B cell (primary cell): ENCODE data around the gene NOP9. TPM values are rescaled to one million over a fixed set of nuclear protein-coding genes. Genes with fewer than 3 reads are reported as not detected.

Experiments used
- ATAC-seq: fragments of 200-7000 bp; cut with Tn5 transposase; one replicate; pipeline ENCODE4 v1.10.0; 2021; ENCODE audit warnings: low read depth, mild to moderate bottlenecking, moderate number of reproducible peaks, moderate library complexity
- CTCF ChIA-PET: fragments of 350-600 bp; sonication (Branson Sonifier 250); formaldehyde crosslinking; loops from one replicate; lab custom pipeline; 2021; ENCODE audit warnings: antibody characterized with exemption, inconsistent platforms; lab: Charles Lee
- POLR2A ChIA-PET: fragments of 350-600 bp; sonication (Branson Sonifier 250); formaldehyde crosslinking; loops from one replicate; lab custom pipeline; 2021; ENCODE audit warnings: antibody characterized with exemption; lab: Charles Lee
- DNase-seq: peaks from one replicate; pipeline ENCODE4 v3.0.0; 2013
- H2AFZ ChIP-seq: 2 replicates; pipeline ENCODE4 v1.6.1; 2012; ENCODE audit warnings: mild to moderate bottlenecking, low read depth, low read length; ENCODE audit not compliant: insufficient read depth, poor library complexity, severe bottlenecking
- H3K27ac ChIP-seq, 2 donors: 1 replicate in 1 of 2; 2 replicates in 1 of 2; pipeline ENCODE4 v1.5.1; 2012 to 2013; ENCODE audit warnings: low read length in 2 of 2, mild to moderate bottlenecking in 2 of 2, moderate library complexity in 1 of 2
- H3K27me3 ChIP-seq, 4 experiments: fragments of 200-600 bp in 1 of 4; sonication (generic) in 1 of 4; replicated peaks in 1 of 4; 1 replicate in 2 of 4; 2 replicates in 2 of 4; pipeline versions ENCODE4 v1.6.1 to v1.7.0; 2013 to 2016; ENCODE audit warnings: low read length in 3 of 4, mild to moderate bottlenecking in 2 of 4, mixed read lengths in 1 of 4, moderate library complexity in 1 of 4; ENCODE audit not compliant: insufficient read depth in 4 of 4, control insufficient read depth in 3 of 4; ENCODE audit errors: control extremely low read depth in 1 of 4
- H3K36me3 ChIP-seq, 2 experiments: replicated peaks in 1 of 2; 1 replicate in 1 of 2; 2 replicates in 1 of 2; pipeline versions ENCODE4 v1.6.1 to v1.7.1; 2013; ENCODE audit warnings: low read length in 1 of 2; ENCODE audit not compliant: insufficient read depth in 2 of 2, control insufficient read depth in 1 of 2; ENCODE audit errors: control extremely low read depth in 1 of 2, extremely low read depth in 1 of 2
- H3K4me1 ChIP-seq, 2 donors: fragments of 200-600 bp in 1 of 2; sonication (generic) in 1 of 2; 1 replicate in 1 of 2; 2 replicates in 1 of 2; pipeline versions ENCODE4 v1.5.1 to v1.6.1; 2013 to 2017; ENCODE audit warnings: low read length in 2 of 2; ENCODE audit not compliant: control insufficient read depth in 2 of 2, insufficient read depth in 2 of 2
- H3K4me2 ChIP-seq: replicated peaks from 2 replicates; pipeline ENCODE3; 2012; ENCODE audit warnings: mild to moderate bottlenecking, low read depth, low read length; ENCODE audit not compliant: poor library complexity, severe bottlenecking
- H3K4me3 ChIP-seq, 5 experiments: fragments of 200-600 bp in 1 of 5; sonication (generic) in 1 of 5; 1 replicate in 3 of 5; 2 replicates in 2 of 5; pipeline versions ENCODE4 v1.5.1 to v1.7.0; 2011 to 2016; ENCODE audit warnings: low read length in 4 of 5, mild to moderate bottlenecking in 4 of 5, low read depth in 2 of 5, control low read depth in 1 of 5, moderate library complexity in 1 of 5; ENCODE audit not compliant: insufficient read depth in 1 of 5; ENCODE audit errors: control extremely low read depth in 1 of 5, extremely low read depth in 1 of 5
- H3K79me2 ChIP-seq: fragments of 200-600 bp; sonication (generic); one replicate; pipeline ENCODE4 v1.6.0; 2016; ENCODE audit warnings: low read length; ENCODE audit not compliant: control insufficient read depth, insufficient read depth
- H3K9ac ChIP-seq: fragments of 200-600 bp; sonication (generic); 2 replicates; pipeline ENCODE4 v1.6.1; 2017; ENCODE audit warnings: mild to moderate bottlenecking, low read length, moderate library complexity
- H3K9me3 ChIP-seq, 3 donors: one replicate each; pipeline versions ENCODE4 v1.6.1 to v1.7.1; 2013; ENCODE audit warnings: low read length in 2 of 3; ENCODE audit not compliant: control insufficient read depth in 2 of 3, insufficient read depth in 1 of 3; ENCODE audit errors: control extremely low read depth in 1 of 3
- H4K20me1 ChIP-seq: 2 replicates; pipeline ENCODE4 v1.6.0; 2012; ENCODE audit warnings: mild to moderate bottlenecking, low read length; ENCODE audit not compliant: insufficient read depth, control insufficient read depth, poor library complexity, severe bottlenecking
- H3K27ac Mint-ChIP-seq: one replicate; pipeline ENCODE4 v1.8.0; 2021; ENCODE audit warnings: mixed read lengths
- H3K27me3 Mint-ChIP-seq: one replicate; pipeline ENCODE4 v1.8.0; 2021; ENCODE audit warnings: mixed read lengths
- H3K4me1 Mint-ChIP-seq: one replicate; pipeline ENCODE4 v1.8.0; 2021; ENCODE audit warnings: mixed read lengths
- H3K4me3 Mint-ChIP-seq: one replicate; pipeline ENCODE4 v1.8.0; 2021; ENCODE audit warnings: mixed read lengths
- H3K9me3 Mint-ChIP-seq: one replicate; pipeline ENCODE4 v1.8.0; 2022; ENCODE audit warnings: mixed read lengths; ENCODE audit not compliant: insufficient read depth
- EZH2 ChIP-seq: IDR thresholded peaks from 2 replicates; pipeline ENCODE4 v1.6.1; 2012; ENCODE audit warnings: borderline replicate concordance, low read depth, mild to moderate bottlenecking, moderate library complexity, low read length; ENCODE audit not compliant: insufficient read depth, poor library complexity, severe bottlenecking
- WGBS: methylation state at CpG from one replicate; pipeline ENCODE4 v1.1.5; 2013; ENCODE audit warnings: missing lambda C conversion rate; ENCODE audit not compliant: insufficient coverage; 5-methylcytosine and 5-hydroxymethylcytosine counted together
- intact Hi-C: fragments of 100-400 bp; cut with micrococcal nuclease; formaldehyde crosslinking; loops from one replicate; pipeline ENCODE4 v1.10.0; 2022
- polyA plus RNA-seq: library from polyadenylated mRNA; depleted of rRNA; stranded (reverse); fragments of >200 nt; gene quantifications from 2 replicates; pipeline ENCODE4 v1.2.3, GENCODE V29; 2012
- total RNA-seq, 2 donors: library from RNA; stranded (reverse); fragments of 120-200 nt in 1 of 2; gene quantifications; 1 replicate in 1 of 2; 2 replicates in 1 of 2; pipeline versions ENCODE4 v1.2.3 to v1.2.4, GENCODE V29; 2013 to 2022
- TF ChIP-seq, protein P1 (sequence below): fragments of 200-600 bp; IDR thresholded peaks from one replicate; pipeline ENCODE4 v1.8.0; 2022; ENCODE audit warnings: antibody characterized with exemption, mild to moderate bottlenecking

Gene NOP9
- total and polyA plus RNA-seq, 2 donors (not counting 1 experiment from before 2014, with no cell fraction given) = 9.7 to 22.6 TPM

DNA sequence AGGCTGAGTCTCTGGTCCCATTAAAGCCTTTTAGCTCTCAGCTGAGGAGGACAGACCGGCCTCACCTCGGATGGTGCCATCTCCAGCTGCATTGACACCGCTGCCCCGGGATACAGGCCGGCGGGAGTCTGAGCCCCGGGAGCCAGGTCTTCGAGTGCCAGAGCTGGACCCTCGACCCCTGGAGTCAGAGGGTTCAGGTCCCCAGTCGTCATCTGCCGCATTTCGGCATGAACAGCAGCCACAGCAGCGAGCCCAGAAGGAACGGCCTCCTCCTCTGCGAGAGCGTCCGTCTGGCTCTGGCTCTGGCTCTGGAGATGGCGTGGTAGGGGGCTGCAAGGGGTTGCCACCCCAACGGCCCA, 37.7 kb upstream of the NOP9 start:
- no peak overlapping the region for H3K9ac ChIP-seq
- Mint-ChIP-seq H3K9me3 (no peaks in the 10 kb centered on the region), H3K4me1 (no peaks in the 10 kb centered on the region), H3K4me3 (no peak overlapping the region), H3K27me3 (no peaks in the 10 kb centered on the region), H3K27ac (no peak overlapping the region)
- H4K20me1 ChIP-seq = no peaks in the 10 kb centered on the region
- no peaks in the 10 kb centered on the region for H3K79me2 ChIP-seq
- intact Hi-C loops = no loop called here
- no peak overlapping the region for H3K4me2 ChIP-seq
- H3K27me3 ChIP-seq = no peaks in the 10 kb centered on the region
- no peak overlapping the region for H3K4me3 ChIP-seq
- no peak for ATAC-seq
- POLR2A ChIA-PET = no interaction called here
- no peak for TF ChIP-seq EZH2
- TF ChIP-seq, protein P1, sequence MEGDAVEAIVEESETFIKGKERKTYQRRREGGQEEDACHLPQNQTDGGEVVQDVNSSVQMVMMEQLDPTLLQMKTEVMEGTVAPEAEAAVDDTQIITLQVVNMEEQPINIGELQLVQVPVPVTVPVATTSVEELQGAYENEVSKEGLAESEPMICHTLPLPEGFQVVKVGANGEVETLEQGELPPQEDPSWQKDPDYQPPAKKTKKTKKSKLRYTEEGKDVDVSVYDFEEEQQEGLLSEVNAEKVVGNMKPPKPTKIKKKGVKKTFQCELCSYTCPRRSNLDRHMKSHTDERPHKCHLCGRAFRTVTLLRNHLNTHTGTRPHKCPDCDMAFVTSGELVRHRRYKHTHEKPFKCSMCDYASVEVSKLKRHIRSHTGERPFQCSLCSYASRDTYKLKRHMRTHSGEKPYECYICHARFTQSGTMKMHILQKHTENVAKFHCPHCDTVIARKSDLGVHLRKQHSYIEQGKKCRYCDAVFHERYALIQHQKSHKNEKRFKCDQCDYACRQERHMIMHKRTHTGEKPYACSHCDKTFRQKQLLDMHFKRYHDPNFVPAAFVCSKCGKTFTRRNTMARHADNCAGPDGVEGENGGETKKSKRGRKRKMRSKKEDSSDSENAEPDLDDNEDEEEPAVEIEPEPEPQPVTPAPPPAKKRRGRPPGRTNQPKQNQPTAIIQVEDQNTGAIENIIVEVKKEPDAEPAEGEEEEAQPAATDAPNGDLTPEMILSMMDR = no peak
- CTCF ChIA-PET = interaction anchor here (0.7 to 0.9 kb wide), 3 partner anchors 9 to 31 kb away, joined by 3 read pairs; partner anchors contain the start of gene RABGGTA
- WGBS = 95% methylated on average over 16 of the region's 19 CpGs
- no peak overlapping the region for H2AFZ ChIP-seq
- no peaks in the 10 kb centered on the region for H3K9me3 ChIP-seq
- DNase-seq = no peak
- no peaks in the 10 kb centered on the region for H3K4me1 ChIP-seq
- H3K27ac ChIP-seq = no peak overlapping the region
- H3K36me3 ChIP-seq = peaks cover 0 to 15% of the 10 kb centered on the region in 2 experiments

DNA sequence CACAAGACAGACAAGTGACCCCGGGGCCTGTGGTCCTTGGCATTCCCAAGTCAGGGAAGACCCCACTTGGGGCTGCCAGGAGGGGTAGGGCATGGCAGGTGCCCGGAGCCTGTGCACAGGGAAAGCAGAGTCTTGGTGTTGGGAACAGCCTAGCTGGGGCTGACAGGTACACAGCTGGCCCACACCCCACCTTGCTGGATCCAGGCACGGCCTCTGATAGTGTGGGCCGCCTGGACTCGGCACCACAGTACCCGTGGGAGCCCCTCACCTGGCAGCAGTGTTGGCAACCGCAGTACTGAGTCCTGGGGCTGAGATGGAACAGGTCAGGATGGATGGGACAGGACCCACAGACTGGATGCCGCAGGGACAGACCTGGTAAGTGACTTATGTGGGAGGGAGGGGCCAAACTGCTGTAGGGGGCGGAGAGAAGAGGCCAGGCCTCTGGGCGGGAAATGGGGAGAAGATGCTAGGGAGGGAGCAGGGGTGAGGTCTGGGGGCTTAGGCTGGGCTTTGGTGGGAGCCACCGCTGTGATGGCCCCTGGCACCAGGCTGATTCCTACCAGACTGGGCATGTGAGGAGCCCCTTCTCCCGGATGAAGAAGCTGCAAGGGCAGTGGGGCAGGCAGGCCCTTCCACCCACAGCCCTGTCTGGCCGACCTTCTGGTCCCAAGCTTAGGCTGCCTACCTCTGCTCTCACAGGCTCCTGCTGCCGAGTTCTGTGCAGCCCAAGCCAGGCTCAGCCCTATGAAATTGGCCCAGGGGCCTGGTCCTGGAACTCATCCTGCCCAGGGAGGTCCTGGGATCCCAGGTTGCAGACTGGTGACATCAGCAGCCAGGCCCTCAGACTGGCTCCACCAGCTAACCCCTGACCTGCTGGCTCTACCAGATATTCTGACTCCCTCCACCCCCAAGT, 36.6 kb upstream of the NOP9 start, which contains the start of gene TGM1:
TSS of gene TGM1 (minus strand) at position 357 of the 913 bp plus-strand sequence. CDS start 825 bp downstream, outside the sequence.
- H3K4me3 Mint-ChIP-seq = no peak within 1 kb of the TSS
- no peaks in the 10 kb centered on the region for H3K4me1 Mint-ChIP-seq
- Histone ChIP-seq H3K9ac (no peak within 1 kb of the TSS), H2AFZ (no peak within 1 kb of the TSS), H3K4me1 (no peaks in the 10 kb centered on the region), H4K20me1 (no peaks in the 10 kb centered on the region), H3K27me3 (no peaks in the 10 kb centered on the region), H3K4me2 (no peak within 1 kb of the TSS), H3K79me2 (no peaks in the 10 kb centered on the region), H3K36me3 (peaks cover 0 to 25% of the 10 kb centered on the region in 2 experiments), H3K4me3 (no peak within 1 kb of the TSS), H3K9me3 (no peaks in the 10 kb centered on the region), H3K27ac (no peak within 1 kb of the TSS)
- DNase-seq (no peak), ATAC-seq (no peak)
- ChIA-PET POLR2A (no interaction called here), CTCF (interaction anchor here (0.6 to 1.0 kb wide), 3 partner anchors 10 to 34 kb away, joined by 3 to 5 read pairs (median 3); no protein-coding TSS in a partner anchor)
- no peak for TF ChIP-seq EZH2
- TF ChIP-seq, protein P1 = no peak
- intact Hi-C loops = no loop called here
- no peaks in the 10 kb centered on the region for H3K9me3 Mint-ChIP-seq
- H3K27ac Mint-ChIP-seq = no peak within 1 kb of the TSS
- H3K27me3 Mint-ChIP-seq = no peaks in the 10 kb centered on the region
- 94% methylated on average over 12 of the region's 14 CpGs for WGBS
